WTC11 (cell line): Measurements from ENCODE around the gene SLC2A4. TPM values are rescaled to one million over a fixed set of nuclear protein-coding genes. Genes with fewer than 3 reads are reported as not detected.

Experiments
- ATAC-seq: fragments of 200-7000 bp; cut with Tn5 transposase; 2 replicates; pipeline ENCODE4 v1.10.0; 2021; ENCODE audit warnings: mild to moderate bottlenecking, moderate library complexity
- CTCF ChIA-PET: fragments of 300-600 bp; sonication (Branson Sonifier 250); formaldehyde crosslinking; loops from one replicate; lab custom pipeline; 2021; ENCODE audit warnings: antibody characterized with exemption; lab: Charles Lee
- POLR2A ChIA-PET: fragments of 350-600 bp; sonication (Branson Sonifier 250); formaldehyde crosslinking; loops from one replicate; lab custom pipeline; 2021; ENCODE audit warnings: antibody characterized with exemption; lab: Charles Lee
- DNase-seq: peaks from one replicate; pipeline ENCODE4 v3.0.0; 2021; ENCODE audit warnings: low spot score
- H3K27ac Mint-ChIP-seq: 2 replicates; pipeline ENCODE4 v1.8.0; 2021; ENCODE audit warnings: mixed read lengths
- H3K27me3 Mint-ChIP-seq: 2 replicates; pipeline ENCODE4 v1.8.0; 2021; ENCODE audit warnings: low read depth, mild to moderate bottlenecking, moderate library complexity, mixed read lengths
- H3K36me3 Mint-ChIP-seq: 2 replicates; pipeline ENCODE4 v1.8.0; 2021; ENCODE audit warnings: mixed read lengths
- H3K4me1 Mint-ChIP-seq: 2 replicates; pipeline ENCODE4 v1.8.0; 2022; ENCODE audit warnings: mixed read lengths
- H3K4me3 Mint-ChIP-seq: 2 replicates; pipeline ENCODE4 v1.8.0; 2021; ENCODE audit warnings: mild to moderate bottlenecking, moderate library complexity, mixed read lengths
- H3K9me3 Mint-ChIP-seq: 2 replicates; pipeline ENCODE4 v1.8.0; 2021; ENCODE audit warnings: mixed read lengths
- GABPB1 ChIP-seq: sonication (generic); formaldehyde crosslinking; IDR thresholded peaks from 2 replicates; pipeline ENCODE4 v1.8.1; 2023; ENCODE audit warnings: mild to moderate bottlenecking, missing genetic modification reagents
- GRHL2 ChIP-seq: fragments of 250-450 bp; sonication (Bioruptor Pico); IDR thresholded peaks from 2 replicates; pipeline ENCODE4 v1.8.0; 2022; ENCODE audit warnings: mild to moderate bottlenecking, moderate library complexity; ENCODE audit not compliant: insufficient replicate concordance, severe bottlenecking
- MXD4 ChIP-seq: fragments of 250-450 bp; sonication (Bioruptor Pico); IDR thresholded peaks from 2 replicates; pipeline ENCODE4 v1.8.0; 2021; ENCODE audit warnings: mild to moderate bottlenecking, moderate library complexity, borderline replicate concordance
- RORB ChIP-seq: fragments of 250-450 bp; sonication (Bioruptor Pico); IDR thresholded peaks from 2 replicates; pipeline ENCODE4 v1.9.0; 2021; ENCODE audit warnings: mild to moderate bottlenecking
- ZBTB21 ChIP-seq: sonication (generic); formaldehyde crosslinking; IDR thresholded peaks from 2 replicates; pipeline ENCODE4 v1.8.1; 2023; ENCODE audit warnings: mild to moderate bottlenecking, missing genetic modification reagents, borderline replicate concordance
- total RNA-seq: library from RNA; stranded (reverse); gene quantifications from 3 replicates; pipeline ENCODE4 v1.2.3, GENCODE V29; 2021
- TF ChIP-seq, protein P1 (sequence below): sonication (generic); formaldehyde crosslinking; IDR thresholded peaks from 2 replicates; pipeline ENCODE4 v1.8.1; 2023; ENCODE audit warnings: mild to moderate bottlenecking, missing genetic modification reagents, borderline replicate concordance
- TF ChIP-seq, protein P2 (sequence below): sonication (generic); formaldehyde crosslinking; IDR thresholded peaks from 2 replicates; pipeline ENCODE4 v1.8.0; 2023; ENCODE audit warnings: missing genetic modification reagents
- TF ChIP-seq, protein P3 (sequence below): sonication (generic); formaldehyde crosslinking; IDR thresholded peaks from 2 replicates; pipeline ENCODE4 v1.8.0; 2022; ENCODE audit warnings: missing genetic modification reagents
- TF ChIP-seq, protein P4 (sequence below): fragments of 250-450 bp; sonication (Bioruptor Pico); IDR thresholded peaks from 2 replicates; pipeline ENCODE4 v1.9.0; 2021; ENCODE audit warnings: mild to moderate bottlenecking
- TF ChIP-seq, protein P5 (sequence below): sonication (generic); formaldehyde crosslinking; IDR thresholded peaks from 2 replicates; pipeline ENCODE4 v1.8.1; 2022; ENCODE audit warnings: low read depth, missing genetic modification reagents, borderline replicate concordance

The SLC2A4 gene
- total RNA-seq, 1 experiment from 2014 or later = 6.4 TPM

DNA sequence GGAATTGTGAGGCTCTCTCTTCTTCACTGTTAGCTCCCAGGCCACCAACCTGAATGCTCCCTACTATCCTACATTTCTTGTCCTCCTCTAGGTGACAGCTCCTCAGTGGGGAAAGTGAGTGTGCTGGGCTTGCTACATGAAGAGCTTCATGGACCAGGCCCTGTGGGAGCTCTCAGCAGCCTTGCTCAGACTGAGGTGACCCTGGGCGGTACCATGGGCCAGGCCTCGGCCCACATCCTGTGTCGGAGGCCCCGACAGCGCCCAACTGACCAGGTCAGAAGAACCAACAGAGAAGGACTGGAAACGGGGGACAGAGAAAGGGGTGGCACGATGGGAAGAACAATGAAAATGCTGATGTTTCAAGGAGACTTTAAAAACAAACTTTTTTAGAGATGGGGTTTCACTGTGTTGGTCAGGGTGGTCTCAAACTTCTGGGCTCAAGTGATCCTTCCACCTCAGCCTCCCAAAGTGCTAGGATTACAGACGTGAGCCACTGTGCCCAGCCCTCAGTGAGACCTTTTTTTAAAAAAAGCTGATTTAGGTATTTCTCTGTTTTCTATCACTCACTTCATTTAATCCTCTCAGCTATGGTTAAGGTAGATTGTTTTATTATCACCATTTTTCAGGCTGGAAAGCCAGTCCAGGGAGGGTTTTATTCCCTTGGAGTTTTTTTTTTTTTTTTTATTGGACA, 24.6 kb upstream of the SLC2A4 start:
- H3K9me3 Mint-ChIP-seq = no peaks in the 10 kb centered on the region
- peaks cover 35% of the 10 kb centered on the region for H3K36me3 Mint-ChIP-seq
- TF ChIP-seq GRHL2 (no peak), RORB (no peak)
- TF ChIP-seq, protein P1, sequence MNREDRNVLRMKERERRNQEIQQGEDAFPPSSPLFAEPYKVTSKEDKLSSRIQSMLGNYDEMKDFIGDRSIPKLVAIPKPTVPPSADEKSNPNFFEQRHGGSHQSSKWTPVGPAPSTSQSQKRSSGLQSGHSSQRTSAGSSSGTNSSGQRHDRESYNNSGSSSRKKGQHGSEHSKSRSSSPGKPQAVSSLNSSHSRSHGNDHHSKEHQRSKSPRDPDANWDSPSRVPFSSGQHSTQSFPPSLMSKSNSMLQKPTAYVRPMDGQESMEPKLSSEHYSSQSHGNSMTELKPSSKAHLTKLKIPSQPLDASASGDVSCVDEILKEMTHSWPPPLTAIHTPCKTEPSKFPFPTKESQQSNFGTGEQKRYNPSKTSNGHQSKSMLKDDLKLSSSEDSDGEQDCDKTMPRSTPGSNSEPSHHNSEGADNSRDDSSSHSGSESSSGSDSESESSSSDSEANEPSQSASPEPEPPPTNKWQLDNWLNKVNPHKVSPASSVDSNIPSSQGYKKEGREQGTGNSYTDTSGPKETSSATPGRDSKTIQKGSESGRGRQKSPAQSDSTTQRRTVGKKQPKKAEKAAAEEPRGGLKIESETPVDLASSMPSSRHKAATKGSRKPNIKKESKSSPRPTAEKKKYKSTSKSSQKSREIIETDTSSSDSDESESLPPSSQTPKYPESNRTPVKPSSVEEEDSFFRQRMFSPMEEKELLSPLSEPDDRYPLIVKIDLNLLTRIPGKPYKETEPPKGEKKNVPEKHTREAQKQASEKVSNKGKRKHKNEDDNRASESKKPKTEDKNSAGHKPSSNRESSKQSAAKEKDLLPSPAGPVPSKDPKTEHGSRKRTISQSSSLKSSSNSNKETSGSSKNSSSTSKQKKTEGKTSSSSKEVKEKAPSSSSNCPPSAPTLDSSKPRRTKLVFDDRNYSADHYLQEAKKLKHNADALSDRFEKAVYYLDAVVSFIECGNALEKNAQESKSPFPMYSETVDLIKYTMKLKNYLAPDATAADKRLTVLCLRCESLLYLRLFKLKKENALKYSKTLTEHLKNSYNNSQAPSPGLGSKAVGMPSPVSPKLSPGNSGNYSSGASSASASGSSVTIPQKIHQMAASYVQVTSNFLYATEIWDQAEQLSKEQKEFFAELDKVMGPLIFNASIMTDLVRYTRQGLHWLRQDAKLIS (CRISPR knock-in tag) = no peak
- ATAC-seq (no peak), DNase-seq (no peak)
- no peak overlapping the region for H3K4me3 Mint-ChIP-seq
- H3K27me3 Mint-ChIP-seq = no peaks in the 10 kb centered on the region
- ChIA-PET CTCF (interaction anchor here (0.6 to 1.3 kb wide), 3 partner anchors 26 to 94 kb away, joined by 3 to 7 read pairs (median 3); no protein-coding TSS in a partner anchor), POLR2A (interaction anchor here (1.0 to 1.3 kb wide), 5 partner anchors 9 to 36 kb away, joined by 3 read pairs; partner anchors contain the start of genes DVL2 and PHF23)
- peaks cover 11% of the 10 kb centered on the region for H3K4me1 Mint-ChIP-seq
- peak overlapping the region; percentile 92; the same call in 1 of the 2 replicates for H3K27ac Mint-ChIP-seq

DNA sequence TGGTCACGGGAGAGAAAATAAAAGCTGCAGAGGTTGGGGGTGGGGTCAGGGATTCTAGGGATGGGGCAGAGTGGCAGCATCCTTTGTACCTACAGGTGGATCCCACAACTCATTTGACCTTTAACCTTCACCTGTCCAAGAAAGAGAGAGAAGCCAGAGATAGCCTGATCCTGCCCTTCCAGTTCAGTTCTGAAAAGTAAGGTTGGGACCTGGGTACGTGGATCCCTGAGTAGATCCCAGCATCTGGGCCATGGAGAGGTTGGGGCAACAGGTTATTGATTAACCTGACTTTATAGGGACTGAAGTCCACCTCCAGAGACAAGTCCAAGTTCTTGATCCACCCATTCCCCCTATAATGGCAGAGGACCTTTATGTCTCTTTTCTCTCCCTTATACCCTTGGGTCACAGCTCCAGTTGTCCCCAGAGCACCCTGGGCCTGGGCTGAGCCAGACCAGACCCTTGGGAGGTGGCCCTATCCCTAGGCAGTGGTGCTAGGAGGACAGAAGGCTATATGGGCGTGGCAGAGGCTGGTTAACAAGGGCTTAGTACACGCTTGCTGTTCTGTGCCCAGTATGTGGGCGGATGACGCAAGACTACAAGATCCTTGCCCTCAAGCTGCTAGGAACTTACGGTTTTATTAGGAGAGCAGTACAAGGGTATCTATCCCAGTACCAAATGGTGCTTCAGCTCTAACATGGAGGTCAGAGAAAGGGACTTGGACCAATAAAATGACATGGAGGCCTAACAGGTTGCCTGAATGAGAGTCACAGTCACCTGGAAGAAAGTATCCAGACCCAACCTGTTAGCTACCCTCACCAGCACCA, 22.6 kb upstream of the SLC2A4 start:
- no peak for DNase-seq
- H3K27me3 Mint-ChIP-seq = no peaks in the 10 kb centered on the region
- POLR2A ChIA-PET = interaction anchor here (0.7 kb wide), 1 partner anchor 35 kb away, joined by 3 read pairs; no protein-coding TSS in a partner anchor
- TF ChIP-seq, protein P2, sequence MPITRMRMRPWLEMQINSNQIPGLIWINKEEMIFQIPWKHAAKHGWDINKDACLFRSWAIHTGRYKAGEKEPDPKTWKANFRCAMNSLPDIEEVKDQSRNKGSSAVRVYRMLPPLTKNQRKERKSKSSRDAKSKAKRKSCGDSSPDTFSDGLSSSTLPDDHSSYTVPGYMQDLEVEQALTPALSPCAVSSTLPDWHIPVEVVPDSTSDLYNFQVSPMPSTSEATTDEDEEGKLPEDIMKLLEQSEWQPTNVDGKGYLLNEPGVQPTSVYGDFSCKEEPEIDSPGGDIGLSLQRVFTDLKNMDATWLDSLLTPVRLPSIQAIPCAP (CRISPR knock-in tag) = 0 out of 2 replicates have a peak, but pooled peaks have one; percentile 29
- TF ChIP-seq ZBTB21 (CRISPR knock-in tag) = no peak
- TF ChIP-seq GABPB1 (CRISPR knock-in tag) = peak; percentile 99
- TF ChIP-seq, protein P3, sequence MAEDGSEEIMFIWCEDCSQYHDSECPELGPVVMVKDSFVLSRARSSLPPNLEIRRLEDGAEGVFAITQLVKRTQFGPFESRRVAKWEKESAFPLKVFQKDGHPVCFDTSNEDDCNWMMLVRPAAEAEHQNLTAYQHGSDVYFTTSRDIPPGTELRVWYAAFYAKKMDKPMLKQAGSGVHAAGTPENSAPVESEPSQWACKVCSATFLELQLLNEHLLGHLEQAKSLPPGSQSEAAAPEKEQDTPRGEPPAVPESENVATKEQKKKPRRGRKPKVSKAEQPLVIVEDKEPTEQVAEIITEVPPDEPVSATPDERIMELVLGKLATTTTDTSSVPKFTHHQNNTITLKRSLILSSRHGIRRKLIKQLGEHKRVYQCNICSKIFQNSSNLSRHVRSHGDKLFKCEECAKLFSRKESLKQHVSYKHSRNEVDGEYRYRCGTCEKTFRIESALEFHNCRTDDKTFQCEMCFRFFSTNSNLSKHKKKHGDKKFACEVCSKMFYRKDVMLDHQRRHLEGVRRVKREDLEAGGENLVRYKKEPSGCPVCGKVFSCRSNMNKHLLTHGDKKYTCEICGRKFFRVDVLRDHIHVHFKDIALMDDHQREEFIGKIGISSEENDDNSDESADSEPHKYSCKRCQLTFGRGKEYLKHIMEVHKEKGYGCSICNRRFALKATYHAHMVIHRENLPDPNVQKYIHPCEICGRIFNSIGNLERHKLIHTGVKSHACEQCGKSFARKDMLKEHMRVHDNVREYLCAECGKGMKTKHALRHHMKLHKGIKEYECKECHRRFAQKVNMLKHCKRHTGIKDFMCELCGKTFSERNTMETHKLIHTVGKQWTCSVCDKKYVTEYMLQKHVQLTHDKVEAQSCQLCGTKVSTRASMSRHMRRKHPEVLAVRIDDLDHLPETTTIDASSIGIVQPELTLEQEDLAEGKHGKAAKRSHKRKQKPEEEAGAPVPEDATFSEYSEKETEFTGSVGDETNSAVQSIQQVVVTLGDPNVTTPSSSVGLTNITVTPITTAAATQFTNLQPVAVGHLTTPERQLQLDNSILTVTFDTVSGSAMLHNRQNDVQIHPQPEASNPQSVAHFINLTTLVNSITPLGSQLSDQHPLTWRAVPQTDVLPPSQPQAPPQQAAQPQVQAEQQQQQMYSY (CRISPR knock-in tag) = no peak
- TF ChIP-seq MXD4 (CRISPR knock-in tag) = no peak
- TF ChIP-seq, all 79 proteins: peak for 2
- Mint-ChIP-seq H3K4me3 (peak overlapping the region; percentile 34), H3K4me1 (peaks cover 8% of the 10 kb centered on the region), H3K36me3 (peaks cover 29% of the 10 kb centered on the region), H3K27ac (peak overlapping the region; percentile 70), H3K9me3 (no peaks in the 10 kb centered on the region)
- no peak for ATAC-seq
- CTCF ChIA-PET = interaction anchor here (1.2 kb wide), 1 partner anchor 38 kb away, joined by 3 read pairs; no protein-coding TSS in a partner anchor

DNA sequence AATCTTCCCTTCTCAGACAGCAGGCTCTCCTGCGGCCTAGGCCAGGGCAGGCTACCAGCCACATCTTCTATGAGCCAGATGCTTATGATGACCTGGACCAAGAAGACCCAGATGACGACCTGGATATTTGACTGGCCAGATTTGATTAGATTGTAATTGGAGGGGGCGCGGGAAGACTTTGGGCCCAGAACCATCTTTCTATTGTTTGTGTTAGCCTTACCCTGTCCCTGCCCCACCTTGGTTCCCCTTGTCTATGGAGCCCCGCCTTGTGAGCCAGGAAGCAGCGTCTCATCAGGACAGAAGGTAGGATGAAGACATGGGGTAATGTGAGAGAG, 22.0 kb upstream of the SLC2A4 start:
- no peak for ATAC-seq
- Mint-ChIP-seq H3K27me3 (no peaks in the 10 kb centered on the region), H3K9me3 (no peaks in the 10 kb centered on the region), H3K4me1 (peaks cover 14% of the 10 kb centered on the region), H3K36me3 (peaks cover 23% of the 10 kb centered on the region), H3K4me3 (peak overlapping the region; percentile 34), H3K27ac (peak overlapping the region; percentile 70)
- CTCF ChIA-PET = interaction anchor here (1.2 kb wide), 1 partner anchor 20 kb away, joined by 4 read pairs; no protein-coding TSS in a partner anchor
- POLR2A ChIA-PET = interaction anchor here (0.7 to 1.2 kb wide), 3 partner anchors 21 to 39 kb away, joined by 3 to 9 read pairs (median 3); partner anchors contain the start of genes ACADVL and DLG4
- DNase-seq = no peak
- TF ChIP-seq, protein P4, sequence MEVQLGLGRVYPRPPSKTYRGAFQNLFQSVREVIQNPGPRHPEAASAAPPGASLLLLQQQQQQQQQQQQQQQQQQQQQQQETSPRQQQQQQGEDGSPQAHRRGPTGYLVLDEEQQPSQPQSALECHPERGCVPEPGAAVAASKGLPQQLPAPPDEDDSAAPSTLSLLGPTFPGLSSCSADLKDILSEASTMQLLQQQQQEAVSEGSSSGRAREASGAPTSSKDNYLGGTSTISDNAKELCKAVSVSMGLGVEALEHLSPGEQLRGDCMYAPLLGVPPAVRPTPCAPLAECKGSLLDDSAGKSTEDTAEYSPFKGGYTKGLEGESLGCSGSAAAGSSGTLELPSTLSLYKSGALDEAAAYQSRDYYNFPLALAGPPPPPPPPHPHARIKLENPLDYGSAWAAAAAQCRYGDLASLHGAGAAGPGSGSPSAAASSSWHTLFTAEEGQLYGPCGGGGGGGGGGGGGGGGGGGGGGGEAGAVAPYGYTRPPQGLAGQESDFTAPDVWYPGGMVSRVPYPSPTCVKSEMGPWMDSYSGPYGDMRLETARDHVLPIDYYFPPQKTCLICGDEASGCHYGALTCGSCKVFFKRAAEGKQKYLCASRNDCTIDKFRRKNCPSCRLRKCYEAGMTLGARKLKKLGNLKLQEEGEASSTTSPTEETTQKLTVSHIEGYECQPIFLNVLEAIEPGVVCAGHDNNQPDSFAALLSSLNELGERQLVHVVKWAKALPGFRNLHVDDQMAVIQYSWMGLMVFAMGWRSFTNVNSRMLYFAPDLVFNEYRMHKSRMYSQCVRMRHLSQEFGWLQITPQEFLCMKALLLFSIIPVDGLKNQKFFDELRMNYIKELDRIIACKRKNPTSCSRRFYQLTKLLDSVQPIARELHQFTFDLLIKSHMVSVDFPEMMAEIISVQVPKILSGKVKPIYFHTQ = 0 out of 2 replicates have a peak, but pooled peaks have one; percentile 29
- TF ChIP-seq, protein P5, sequence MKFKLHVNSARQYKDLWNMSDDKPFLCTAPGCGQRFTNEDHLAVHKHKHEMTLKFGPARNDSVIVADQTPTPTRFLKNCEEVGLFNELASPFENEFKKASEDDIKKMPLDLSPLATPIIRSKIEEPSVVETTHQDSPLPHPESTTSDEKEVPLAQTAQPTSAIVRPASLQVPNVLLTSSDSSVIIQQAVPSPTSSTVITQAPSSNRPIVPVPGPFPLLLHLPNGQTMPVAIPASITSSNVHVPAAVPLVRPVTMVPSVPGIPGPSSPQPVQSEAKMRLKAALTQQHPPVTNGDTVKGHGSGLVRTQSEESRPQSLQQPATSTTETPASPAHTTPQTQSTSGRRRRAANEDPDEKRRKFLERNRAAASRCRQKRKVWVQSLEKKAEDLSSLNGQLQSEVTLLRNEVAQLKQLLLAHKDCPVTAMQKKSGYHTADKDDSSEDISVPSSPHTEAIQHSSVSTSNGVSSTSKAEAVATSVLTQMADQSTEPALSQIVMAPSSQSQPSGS (CRISPR knock-in tag) = no peak
